GM21737 (cell line): ENCODE measurements around the gene KIF23.

Source experiments
- ATAC-seq: cut with Tn5 transposase; IDR thresholded peaks from one replicate; pipeline ENCODE4 v1.9.1; 2021; ENCODE audit warnings: mild to moderate bottlenecking, moderate library complexity; ENCODE audit not compliant: unreplicated experiment

Gene KIF23

DNA sequence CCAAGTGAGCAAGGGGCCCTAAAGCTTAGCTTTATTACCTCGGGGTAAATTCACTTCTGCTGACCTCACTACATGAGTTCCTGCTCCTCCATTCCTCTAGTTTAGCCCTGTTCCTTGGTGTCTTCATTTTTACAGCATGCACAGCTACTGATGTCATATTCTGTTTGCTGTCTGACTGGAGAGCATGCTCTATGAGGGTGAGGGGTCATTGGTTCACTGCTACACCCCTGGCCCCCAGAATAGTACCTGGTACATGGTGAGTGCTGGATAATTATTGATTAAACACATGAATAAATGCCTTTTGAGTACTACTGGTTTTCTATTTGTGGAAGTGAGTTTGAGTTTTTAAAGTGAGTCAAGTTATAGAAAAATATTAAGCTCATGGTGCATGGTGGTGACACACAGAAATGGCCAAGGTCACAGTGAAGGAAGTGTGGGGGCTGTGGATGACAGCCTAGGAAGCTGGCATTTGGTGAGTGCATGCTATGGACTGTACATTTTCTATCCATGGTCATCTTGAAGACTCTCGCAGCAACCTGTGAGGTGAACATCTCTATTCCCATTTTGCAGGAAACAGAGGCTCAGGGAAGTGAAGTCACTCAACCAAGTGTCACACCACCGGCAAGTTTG lies 72.4 kb downstream of the KIF23 start:
- ATAC-seq = no peak

DNA sequence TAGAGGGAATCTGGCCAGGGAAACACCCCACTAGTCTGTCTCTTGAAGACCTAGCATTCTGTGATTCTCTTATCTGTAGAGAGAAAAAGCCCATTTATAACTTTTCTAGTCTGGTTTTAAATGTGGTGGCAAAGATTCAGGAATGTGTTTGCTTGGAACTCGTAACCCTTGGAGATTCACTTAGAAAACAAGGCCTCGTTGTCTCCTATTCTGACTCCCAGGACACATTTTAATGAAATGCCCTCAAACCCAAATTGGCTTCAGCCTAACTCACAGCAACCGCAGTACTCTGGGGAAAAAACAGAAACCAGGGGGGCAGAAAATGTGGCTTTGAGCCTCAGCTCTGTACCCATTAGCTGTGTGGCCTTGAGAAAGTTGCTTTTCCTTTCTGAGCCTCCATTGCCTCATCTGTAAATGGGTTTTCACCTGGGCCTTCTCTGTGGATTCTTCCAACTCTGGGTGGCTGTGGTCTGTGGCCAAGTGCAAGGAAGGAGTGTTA lies 75.0 kb downstream of the KIF23 start:
- no peak for ATAC-seq

DNA sequence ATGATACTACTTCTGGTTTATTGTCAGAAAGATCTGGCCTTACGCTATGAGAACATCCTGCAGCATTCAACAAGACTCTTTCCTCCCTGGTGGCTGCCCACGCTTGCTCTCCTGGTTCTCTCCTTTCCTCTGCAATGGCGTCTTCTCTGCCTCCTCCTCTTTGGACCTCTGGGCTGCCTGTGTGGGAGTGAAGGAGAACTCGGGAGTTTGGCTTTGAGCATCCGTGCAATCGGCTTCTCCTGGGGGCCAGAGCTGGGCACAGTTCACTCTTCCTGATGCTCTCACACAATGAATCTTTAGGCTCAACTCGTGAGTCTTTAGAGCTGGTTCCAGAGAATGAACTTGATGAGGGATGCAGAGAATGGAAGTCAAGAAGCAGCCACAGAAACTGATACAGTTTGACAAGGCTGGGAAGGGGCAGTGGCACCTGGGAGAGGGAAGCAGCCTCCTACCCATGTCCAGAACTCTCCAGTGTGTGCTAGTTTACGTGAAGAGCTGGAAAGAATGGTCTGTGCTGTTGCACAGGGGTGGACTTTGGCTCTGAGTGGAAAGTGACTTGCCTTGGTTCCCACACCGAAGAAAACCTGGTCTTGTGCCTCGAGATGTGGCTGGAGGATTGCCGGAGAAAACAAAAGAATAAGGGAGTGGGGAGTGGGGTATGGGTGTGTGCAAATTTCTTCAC lies 76.3 kb downstream of the KIF23 start:
- ATAC-seq = no peak

DNA sequence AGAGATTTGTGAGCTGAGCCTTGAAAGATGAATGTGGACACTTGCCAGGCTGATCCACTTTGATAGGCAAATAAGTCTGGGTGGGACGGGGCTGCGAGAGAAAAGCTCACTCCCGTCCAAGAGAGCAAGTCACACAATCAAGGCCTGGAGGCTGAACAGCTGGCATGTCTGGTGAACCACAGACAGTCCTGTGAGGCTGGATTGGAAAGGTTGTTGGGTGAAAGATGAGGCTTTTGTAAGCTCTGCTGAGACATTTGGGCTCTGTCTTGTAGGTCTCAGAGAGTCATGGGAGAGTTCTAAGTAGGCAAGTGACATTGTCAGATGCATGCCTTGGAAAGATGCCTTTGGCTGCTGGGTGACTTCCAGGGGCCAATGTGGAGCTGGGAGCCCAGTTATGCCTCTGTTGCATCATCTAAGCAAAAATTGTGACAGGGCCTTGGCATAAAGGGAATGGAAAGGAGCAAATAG lies 76.9 kb downstream of the KIF23 start:
- ATAC-seq = no peak

DNA sequence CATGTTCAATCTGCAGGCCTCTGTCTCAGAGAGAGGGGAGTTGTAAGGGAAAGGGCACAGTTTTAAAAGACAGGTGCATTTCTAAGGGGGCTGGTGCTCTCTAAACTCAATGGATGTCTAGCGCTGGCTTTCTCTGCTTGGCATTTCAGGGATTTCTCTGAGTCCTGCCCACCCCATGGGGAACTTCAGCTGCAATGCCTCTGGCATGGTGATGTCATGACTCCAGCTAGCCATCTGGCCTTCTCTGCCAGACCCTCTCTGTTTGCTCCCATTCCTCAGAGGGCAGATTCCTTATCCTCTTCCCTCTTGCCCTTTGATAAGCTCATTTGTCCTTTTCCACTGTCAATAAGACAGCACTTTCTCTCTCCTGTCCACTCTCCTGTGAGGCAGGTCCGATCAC lies 79.3 kb downstream of the KIF23 start:
- no peak for ATAC-seq

DNA sequence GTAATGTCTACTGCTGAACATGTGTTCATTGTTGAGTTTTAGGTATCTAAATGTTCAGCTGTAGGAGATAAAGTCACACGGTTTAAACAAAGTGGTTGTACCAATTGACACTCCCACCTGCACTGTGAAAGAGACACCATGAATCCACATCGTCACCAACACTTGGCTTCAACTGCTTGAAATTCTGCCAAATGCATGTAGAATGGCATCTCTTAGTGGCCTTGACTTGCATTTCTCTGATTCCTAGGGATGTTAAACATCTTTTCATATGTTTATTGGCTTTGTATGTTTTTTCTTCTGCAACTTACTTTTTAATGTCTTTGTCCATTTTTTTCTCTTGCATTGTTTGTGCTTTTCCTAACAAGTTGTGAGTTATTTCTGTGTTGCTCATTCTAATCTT lies 81.9 kb downstream of the KIF23 start:
- no peak for ATAC-seq

DNA sequence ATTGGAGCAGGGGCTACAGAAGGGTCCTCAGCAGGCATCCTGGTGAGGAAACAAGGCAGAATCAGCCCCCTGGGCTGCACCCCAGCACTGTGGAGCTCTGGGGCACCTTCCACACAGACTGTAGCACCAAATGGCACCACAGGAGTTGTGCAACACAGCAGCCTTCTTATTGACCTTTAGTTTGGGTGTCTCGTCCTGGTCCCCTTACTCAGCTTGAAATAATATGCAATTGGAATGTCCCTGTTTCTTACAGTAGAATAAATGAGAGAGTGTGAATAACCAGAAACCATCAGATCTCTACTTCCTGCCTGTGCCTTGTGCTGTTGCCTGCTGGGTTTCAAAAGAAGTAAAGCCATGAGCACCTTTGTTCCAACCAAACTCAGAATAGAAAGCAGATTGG lies 82.9 kb downstream of the KIF23 start:
- ATAC-seq = no peak

DNA sequence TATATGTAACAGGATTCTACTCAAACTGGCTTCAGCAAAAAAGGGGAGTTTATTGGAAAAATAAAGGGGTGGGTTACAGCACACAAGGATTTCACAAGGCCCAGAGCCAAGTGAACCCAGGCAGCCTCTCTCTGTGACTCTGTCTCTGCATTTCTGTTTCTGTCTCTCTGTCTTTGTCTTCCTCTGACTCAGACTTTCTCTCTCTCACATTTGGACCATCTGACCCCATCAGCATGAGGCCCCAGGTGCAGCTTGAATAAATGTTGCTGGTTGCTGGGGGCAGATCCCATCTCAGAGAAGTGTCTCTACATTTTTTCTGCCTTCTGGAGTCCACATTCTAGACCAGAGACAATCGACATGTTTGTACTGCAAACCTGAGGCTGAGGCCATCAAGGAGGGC lies 83.5 kb downstream of the KIF23 start:
- ATAC-seq = no peak
